NCI-H1417 (cell line): Measurements from ENCODE around the gene OXCT1.

Experiments
- DNase-seq, 3 experiments: peaks; one replicate each; lab custom pipeline; 2025; lab: John Stamatoyannopoulos, UW

OXCT1 gene

GRCh38 chr5:41869724-41870626 lies at the start of gene OXCT1:
Gene OXCT1, minus strand, starts transcription at chr5:41870425. Its CDS starts 67 bp downstream, at chr5:41870358.
- DNase-seq: peak; percentile 92 to 94 (median 93)

DNA sequence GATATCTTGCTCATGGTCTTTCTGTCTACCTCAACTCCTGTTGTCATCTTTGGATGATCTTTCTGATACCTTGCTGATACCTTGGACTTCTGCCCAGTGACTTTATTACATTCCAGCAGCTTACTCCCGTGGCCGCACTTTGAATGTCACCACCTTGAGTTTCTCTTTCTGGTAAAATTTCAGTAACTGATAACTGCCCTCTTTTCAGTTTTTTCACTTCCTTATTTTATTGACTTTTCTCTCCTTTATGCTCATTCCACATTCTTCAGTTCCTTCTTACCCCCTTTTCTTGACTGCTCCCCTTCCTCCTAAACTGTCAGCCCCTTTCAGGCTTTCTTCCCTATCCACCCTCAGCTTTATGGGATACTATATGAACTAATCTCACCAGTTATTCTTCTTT lies 47.9 kb upstream of the OXCT1 start:
- DNase-seq: no peak

- no peak for DNase-seq
Measured at GRCh38 chr5:41908374-41909079, 38.3 kb upstream of the OXCT1 start.

- no peak for DNase-seq
Measured at GRCh38 chr5:41906151-41906550, 35.9 kb upstream of the OXCT1 start.

DNA sequence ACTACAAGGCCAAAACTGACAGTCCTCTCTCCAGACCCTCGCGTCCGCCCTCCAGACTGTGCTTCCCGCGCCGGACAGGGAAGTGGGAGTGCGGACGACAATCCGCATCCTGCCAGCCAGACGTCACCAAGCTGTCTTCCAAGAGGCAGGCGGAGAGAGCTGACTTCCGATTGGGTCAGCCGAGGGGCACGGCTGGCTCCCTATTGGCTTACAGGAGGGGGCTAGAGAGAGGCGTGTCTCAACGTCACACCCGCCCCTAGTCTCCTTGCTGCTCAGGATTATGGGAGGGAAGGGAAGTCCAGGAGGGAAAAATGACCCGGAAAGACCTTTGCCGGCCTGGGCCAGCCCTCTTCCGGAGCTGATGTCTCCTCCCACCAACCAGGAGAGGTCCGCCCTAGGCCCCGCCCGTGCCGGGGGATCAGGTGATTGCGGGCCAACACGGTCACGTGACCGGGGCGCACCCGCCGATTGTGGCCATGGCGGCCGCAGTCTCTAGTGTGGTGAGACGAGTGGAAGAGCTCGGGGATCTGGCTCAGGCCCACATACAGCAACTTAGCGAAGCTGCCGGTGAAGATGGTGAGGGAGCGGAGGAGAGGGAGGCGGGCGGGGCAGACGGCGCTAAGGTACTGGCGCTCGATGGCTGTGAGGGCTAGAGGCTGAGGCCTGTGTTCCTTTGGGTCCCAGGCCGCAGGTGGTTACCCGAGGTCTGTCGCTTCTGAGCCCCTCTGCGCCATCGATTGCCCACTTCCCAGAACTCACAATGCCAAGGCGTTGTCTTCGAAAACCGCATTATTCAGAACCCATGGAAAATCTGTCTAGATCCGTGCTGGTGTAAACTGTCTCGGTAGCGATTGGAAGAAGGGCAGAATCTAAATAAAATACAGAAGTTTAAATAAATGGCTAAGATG lies 33.9 kb upstream of the OXCT1 start, which contains the start of gene RIMOC1:
Gene RIMOC1, plus strand, starts transcription at position 453 of the 908 bp plus-strand sequence. Its CDS starts 24 bp downstream, at position 477.
- DNase-seq: peak; percentile 99 to 100 (median 99)

- DNase-seq: peak in 1 of 3 experiments; percentile 40
Measured at GRCh38 chr5:41903382-41903891, 33.2 kb upstream of the OXCT1 start.

DNA sequence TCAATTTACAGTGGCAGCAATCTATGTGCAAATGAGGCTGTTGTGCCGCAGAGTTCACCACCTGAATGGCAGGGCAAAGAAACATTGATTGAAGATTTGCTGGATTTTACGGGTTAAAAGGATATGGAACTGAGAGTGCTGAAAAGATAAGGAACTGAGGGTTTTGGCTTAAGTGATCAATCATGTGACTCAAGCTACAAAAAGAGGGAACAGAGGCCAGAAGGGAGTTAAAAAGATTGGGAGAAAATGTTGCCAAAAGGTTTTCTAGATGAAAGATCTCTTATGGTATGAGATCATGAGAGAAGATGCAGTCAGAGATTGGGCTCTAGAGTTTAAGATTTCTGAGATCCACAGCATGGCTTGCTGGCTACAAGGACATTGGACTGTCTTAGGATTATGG lies 26.0 kb upstream of the OXCT1 start:
- DNase-seq: no peak

- no peak for DNase-seq
Measured at GRCh38 chr5:41893074-41893851, 23.0 kb upstream of the OXCT1 start.

DNA sequence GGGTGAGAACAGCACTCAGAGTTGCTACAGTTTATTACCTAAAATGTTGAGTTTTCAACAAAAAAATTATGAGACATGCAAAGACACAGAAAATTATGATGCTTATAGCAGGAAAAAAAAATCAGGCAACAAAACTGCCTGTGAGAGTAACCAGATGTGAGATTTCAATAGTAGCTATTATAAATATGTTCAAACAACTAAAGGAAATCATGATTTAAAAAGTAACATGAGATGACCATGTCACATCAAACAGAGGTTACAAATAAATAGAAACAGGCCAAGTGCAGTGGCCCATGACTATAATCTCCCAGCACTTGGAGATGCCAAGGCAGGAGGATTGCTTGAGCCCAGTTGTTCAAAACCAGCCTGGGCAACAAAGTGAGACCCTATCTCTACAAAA lies 21.8 kb upstream of the OXCT1 start:
- DNase-seq: no peak

DNA sequence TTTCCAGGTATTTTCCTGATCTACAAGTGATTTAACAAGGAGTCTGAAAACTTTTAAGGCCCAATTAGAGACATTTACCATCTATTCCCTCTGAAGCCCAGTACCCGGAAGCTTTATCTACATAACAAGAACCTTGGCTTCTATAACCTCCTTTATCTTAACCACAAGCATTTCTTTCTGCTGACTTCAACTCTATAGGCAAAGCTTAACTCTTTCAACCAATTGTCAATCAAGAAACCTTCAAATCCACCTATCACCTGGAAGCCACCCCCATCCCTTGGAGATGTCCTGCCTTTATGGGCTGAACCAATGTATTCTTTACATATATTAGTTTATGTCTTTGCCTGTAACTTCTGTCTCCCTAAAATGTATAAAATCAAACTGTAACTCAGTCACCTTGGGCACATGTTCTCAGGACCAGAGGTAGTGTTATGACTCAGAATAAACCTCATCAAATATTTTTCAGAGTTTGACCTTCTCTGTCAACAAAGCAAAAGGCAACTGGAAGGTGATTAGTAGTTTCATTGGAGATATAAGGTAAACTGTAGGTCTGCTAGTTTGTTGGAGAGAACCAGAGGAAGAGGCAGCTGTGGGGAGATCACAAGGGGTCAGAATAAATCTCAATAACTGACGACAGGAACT lies 21.0 kb upstream of the OXCT1 start:
- DNase-seq: no peak

DNA sequence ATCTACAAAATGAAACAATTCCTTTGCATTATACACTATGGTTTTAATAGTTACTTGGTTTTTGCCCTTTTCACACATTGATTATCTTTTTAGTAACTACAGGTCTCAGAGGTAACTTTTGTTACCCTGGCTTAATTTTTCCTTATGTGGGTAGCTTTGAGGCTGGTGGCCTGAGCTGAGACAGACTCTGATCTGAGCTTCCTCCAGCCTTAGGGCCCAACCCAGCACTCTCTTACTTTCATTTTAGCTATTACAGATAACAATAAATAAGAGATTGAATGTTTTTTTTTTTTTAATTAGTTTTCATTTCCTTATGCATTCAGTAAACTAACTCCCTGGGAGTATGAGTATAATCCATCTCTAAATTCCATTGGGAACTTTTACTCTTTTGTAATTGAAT lies 15.1 kb upstream of the OXCT1 start:
- DNase-seq: no peak

GRCh38 chr5:41883936-41884335 lies 13.7 kb upstream of the OXCT1 start:
- DNase-seq: no peak

- DNase-seq: no peak
Measured at GRCh38 chr5:41883243-41883642, 13.0 kb upstream of the OXCT1 start.

DNA sequence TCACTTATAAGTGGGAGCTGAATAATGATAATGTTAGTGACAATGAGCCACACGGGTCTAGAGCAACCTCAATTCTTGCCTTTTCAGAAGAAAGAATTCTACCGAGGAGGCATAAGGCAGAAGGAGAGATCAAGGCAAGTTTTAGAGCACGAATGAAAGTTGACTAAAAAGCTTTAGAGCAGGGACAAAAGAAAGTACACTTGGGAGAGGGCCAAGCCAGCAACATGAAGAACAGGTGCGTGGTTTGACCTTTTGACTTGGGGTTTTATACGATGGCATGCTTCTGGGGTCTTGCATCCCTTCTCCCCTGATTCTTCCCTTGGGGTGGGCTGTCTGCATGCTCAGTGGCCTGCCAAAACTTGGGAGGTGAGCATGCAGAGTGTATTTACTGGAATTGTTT lies 12.5 kb upstream of the OXCT1 start:
- no peak for DNase-seq

GRCh38 chr5:41878643-41879478 lies 8.6 kb upstream of the OXCT1 start:
- DNase-seq: no peak

DNA sequence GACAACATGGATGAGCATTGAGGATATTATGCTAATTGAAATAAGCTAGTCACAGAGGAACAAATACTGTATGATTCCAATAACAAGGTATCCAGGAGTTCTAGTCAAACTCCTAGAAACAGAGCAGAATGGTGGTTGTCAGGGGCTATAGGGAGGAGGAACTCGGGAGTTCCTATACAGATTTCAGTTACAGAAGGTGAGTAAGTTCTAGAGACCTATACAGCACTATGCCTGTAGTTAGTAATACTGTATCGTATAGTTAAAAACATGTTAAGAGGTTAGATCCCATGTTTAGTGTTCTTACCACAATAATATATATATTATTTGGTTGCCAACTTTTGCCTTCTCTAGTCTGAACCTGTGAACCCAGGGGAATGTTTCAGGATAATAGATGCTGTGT lies 7.9 kb upstream of the OXCT1 start:
- DNase-seq: no peak

- DNase-seq: no peak
Measured at GRCh38 chr5:41877408-41877807, 7.2 kb upstream of the OXCT1 start.

- peak in 1 of 3 experiments; percentile 4 for DNase-seq
Measured at GRCh38 chr5:41876678-41877077, 6.5 kb upstream of the OXCT1 start.

DNA sequence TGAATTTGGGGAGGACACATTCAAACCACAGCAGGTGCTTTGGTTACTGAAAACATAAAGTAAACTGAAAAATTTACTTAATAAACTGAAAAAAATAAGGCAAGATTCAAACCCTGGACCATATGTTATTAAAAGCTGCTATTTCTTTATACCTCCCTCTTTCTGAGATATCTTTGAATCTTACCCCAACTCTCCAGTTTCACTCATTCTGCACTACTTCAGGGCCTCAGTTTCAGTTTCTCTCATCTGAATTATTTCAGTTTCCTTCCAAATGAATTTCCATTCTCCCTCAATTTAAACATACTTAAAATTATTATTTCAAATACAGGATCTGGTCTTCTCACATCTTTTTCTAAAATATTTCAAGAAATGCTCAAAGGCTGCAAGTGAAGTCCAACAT lies 4.9 kb upstream of the OXCT1 start:
- no peak for DNase-seq
